ENCODE data around the gene RGS10.

RGS10 gene

DNA sequence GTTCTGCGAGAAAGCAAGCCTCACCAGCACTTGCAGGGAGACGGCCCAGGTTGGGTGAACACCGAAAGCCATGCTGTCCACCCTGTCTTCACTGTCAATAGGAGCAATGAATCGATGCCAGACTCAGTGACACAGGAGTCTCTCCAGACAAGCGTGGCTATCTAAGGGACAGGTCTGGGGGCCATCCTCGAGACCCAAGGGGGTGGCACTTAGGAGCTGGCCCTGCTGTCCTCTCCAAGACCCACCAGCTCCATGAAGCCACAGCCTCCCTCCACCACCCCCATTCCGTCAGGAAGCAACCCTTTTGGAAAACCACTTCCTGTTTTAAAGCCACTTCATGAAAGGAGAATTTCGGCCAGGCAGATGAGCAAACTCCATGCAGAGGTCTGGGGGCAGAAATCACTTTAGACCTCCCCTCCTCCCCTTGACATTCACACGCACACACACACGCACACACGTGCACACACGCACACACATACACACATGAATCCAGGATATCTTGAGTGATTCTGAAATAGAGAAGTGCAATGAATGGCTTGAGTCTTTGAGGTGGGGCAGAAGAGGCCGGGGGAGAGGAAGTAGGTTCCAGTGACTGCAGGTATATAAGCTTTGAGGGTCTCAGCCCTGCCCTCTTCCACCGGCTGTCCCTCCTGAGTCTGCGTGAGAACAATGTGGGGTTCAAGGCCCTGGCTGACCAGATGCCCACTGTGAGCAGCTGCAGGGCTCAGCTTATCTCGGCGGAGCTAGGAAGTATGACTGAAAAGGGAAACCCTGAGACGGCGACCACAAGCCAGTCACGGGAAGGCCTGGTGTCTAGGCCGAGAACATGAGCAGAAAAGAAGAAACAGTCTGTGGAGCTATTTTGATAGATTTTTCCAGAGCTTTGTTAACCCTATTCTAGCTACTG is 25.0 kb downstream of the RGS10 start:
- Histone ChIP-seq H3K36me3 (ENCODE audit: insufficient read depth, low read length) (peaks cover 3% of the 10 kb centered on the region; the same call in 1 of the 2 replicates), H3K4me1 (ENCODE audit: insufficient read depth, low read length) (peaks cover 34% of the 10 kb centered on the region), H3K9me3 (ENCODE audit: control insufficient read depth, insufficient read depth, low read length) (no peaks in the 10 kb centered on the region), H3K9ac (ENCODE audit: low read depth, low read length) (no peak overlapping the region)

DNA sequence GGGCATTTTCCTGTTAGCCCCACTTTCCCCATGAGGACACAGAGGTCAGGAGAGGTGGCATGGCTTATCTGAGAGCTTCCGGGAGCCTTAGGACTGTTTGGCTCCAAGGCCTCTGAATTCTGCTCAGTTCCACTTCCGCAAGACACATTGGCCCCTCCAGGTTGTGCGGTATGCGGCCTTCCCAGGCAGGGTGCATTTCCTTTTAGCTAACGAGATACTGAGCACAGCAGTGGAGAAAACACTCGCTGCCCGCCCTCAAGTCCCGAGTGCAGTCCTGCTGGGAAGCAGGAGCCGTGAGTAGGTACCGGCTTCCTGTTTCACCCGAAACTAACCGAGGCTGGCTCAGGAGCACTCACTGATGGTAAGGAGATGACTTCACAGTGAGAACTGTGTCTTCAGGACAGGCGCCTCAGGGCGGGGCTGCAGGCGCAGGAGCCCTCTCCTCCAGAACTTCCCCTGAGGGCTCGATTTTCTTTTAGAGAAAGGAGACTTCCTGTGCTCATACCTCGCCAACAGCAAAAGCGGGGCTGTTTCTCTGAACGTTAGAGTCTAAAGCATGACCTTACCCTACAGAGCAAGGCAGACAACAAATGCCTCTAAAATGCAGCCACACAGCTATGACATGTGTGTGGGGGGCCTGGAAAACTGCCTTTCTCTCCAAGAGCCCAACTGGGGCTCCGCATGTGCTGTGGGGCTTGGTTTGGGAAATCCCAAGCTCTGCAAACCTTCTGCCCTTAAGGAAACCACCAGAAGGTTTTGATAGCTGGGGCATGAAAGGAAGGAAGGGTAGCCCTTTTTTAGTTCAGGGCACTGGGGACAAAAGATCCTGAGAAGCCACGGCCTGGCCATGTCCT is 25.9 kb downstream of the RGS10 start:
- no peaks in the 10 kb centered on the region for H3K9me3 ChIP-seq (ENCODE audit: control insufficient read depth, insufficient read depth, low read length)
- H3K9ac ChIP-seq (ENCODE audit: low read depth, low read length): no peak overlapping the region
- peaks cover 29% of the 10 kb centered on the region for H3K4me1 ChIP-seq (ENCODE audit: insufficient read depth, low read length)
- peaks cover 3% of the 10 kb centered on the region; the same call in 1 of the 2 replicates for H3K36me3 ChIP-seq (ENCODE audit: insufficient read depth, low read length)

DNA sequence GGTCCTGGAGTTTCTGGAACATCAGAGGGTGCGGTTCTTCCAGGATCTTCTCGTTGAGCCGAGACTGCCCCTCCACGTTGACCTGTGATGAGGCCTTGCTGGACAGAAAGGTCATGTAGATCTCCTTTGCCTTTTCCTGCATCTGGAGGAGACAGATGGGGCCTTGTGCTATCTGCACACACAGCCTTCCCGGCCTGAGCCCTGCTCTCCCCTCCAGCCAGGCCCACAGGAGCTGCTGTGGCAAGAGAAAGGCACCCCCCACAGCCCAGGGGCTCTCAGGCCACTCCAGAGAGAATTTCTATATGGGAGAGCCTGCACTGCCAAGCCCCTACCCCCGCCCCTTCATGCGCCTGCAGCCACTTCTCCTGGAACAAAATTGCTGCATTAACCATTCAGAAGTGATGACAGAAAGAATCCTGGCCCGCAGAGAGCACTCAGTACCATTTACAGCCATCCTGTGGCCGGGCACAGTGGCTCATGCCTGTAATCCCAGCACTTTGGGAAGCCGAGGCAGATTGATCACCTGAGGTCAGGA is 26.9 kb downstream of the RGS10 start:
- peaks cover 25% of the 10 kb centered on the region for H3K4me1 ChIP-seq (ENCODE audit: insufficient read depth, low read length)
- no peak overlapping the region for H3K9ac ChIP-seq (ENCODE audit: low read depth, low read length)

DNA sequence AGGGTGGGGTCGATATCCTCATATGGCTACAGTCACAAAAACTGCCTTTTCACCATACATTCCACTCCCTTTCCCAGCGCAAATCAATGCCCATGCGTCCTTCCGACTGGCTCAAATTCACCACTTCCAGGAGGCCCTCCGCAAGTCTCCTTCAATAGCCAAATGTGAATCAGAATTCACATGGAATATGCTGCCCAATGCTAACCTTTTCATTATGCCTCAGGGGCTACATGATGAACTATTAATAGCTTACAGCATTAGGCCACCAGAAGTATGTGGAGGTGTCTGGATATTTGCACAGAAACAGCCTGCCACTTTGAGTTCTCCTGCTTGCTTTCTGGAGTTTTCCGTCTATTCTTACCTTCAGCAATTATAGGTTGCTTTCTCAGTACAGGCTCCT is 27.7 kb downstream of the RGS10 start:
- Histone ChIP-seq H3K4me1 (ENCODE audit: insufficient read depth, low read length) (peaks cover 28% of the 10 kb centered on the region), H3K36me3 (ENCODE audit: insufficient read depth, low read length) (peaks cover 3% of the 10 kb centered on the region; the same call in 1 of the 2 replicates), H3K9ac (ENCODE audit: low read depth, low read length) (no peak overlapping the region), H3K9me3 (ENCODE audit: control insufficient read depth, insufficient read depth, low read length) (no peaks in the 10 kb centered on the region)

More for the DNA sequence above, 26.9 kb downstream of the RGS10 start:
- Histone ChIP-seq H3K36me3 (ENCODE audit: insufficient read depth, low read length) (peaks cover 3% of the 10 kb centered on the region; the same call in 1 of the 2 replicates), H3K9me3 (ENCODE audit: control insufficient read depth, insufficient read depth, low read length) (no peaks in the 10 kb centered on the region)

DNA sequence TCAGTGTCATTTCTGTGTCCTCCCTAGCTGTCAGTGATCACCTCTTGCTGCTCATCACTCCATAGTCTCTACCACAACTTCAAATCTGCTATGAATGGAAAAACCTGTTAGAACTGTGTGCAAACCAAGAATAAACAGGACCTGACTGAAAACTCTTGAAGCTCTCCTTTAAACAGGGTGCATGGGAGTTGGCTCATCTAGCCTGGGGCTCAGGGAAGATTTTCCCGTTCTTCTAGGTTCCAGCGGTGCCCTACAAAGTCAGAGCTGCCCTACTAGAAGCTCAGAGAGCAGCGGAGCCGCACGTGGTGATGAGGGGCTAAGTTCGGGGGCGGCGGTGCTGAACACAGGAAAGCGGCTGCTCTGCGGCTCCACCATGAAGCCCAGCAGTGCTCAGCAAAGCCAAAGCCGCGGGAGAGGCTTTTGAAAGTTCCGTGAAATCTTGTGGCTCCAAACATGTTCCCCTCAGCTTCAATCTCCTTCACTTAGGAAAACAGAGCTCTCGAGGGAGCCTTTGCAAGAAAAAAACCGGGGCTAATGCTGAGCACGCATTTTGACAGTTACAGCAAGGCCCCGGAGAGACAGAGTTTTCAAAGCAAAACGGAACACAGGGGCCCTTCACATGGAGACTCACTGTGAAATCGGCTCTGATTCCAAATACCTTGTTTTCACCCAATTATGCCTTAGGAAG is 30.5 kb downstream of the RGS10 start:
- H3K9ac ChIP-seq (ENCODE audit: low read depth, low read length): no peak overlapping the region
- peaks cover 15% of the 10 kb centered on the region for H3K4me1 ChIP-seq (ENCODE audit: insufficient read depth, low read length)
- no peaks in the 10 kb centered on the region for H3K9me3 ChIP-seq (ENCODE audit: control insufficient read depth, insufficient read depth, low read length)

DNA sequence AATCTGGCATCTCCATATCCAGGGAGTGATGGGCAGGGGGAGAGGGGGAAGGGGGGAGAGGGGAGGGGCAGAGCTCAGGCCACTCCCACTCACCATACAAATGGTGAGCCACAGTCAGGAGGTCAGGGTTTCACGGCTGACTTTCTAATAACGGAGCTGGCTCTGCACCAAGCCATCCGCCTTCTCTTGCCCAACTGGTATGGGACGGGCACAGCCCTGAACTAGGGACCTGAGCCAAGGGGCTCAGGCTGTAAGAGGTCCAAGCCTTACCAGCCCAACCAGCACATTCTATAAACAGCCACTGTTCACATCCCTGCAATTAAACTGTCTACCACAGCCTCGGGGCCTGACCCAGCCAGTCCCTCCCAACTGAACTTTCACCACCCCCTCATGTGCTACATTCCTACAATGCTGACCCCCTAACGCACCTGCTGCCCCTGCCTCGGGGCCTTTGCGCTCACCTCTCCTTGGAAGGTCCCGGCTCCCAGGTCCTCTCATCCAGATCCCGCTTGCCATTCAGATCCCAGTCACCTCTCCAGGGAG is 32.5 kb downstream of the RGS10 start:
- peaks cover 5% of the 10 kb centered on the region; the same call in 1 of the 2 replicates for H3K4me1 ChIP-seq (ENCODE audit: insufficient read depth, low read length)
- no peaks in the 10 kb centered on the region; the same call in 1 of the 2 replicates for H3K36me3 ChIP-seq (ENCODE audit: insufficient read depth, low read length)
- no peak overlapping the region for H3K9ac ChIP-seq (ENCODE audit: low read depth, low read length)
- H3K9me3 ChIP-seq (ENCODE audit: control insufficient read depth, insufficient read depth, low read length): no peaks in the 10 kb centered on the region

More for the DNA sequence above, 30.5 kb downstream of the RGS10 start:
- H3K36me3 ChIP-seq (ENCODE audit: insufficient read depth, low read length): peaks cover 3% of the 10 kb centered on the region; the same call in 1 of the 2 replicates

DNA sequence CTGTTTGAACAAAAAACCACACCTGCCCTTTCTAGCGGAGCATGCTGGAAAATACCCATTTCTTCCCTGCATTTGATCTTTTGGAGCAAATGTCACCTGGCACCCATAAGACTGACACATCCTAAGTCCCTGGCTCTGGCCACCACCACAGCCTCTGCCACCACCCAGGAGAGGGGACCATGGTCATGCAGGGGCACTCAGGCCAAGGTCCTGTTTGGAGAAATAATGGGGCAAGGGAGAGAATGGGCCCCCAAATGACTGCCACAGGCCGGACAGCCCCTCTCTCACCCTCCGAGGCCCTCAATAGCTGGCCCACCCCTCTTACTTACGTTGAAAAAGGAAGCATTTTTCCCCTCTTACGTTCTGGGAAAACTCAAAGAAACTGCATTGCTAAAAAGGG is 35.4 kb downstream of the RGS10 start:
- no peaks in the 10 kb centered on the region; the same call in 1 of the 2 replicates for H3K36me3 ChIP-seq (ENCODE audit: insufficient read depth, low read length)
- no peaks in the 10 kb centered on the region for H3K9me3 ChIP-seq (ENCODE audit: control insufficient read depth, insufficient read depth, low read length)
- peaks cover 9% of the 10 kb centered on the region; the same call in 1 of the 2 replicates for H3K4me1 ChIP-seq (ENCODE audit: insufficient read depth, low read length)
- no peak overlapping the region for H3K9ac ChIP-seq (ENCODE audit: low read depth, low read length)

DNA sequence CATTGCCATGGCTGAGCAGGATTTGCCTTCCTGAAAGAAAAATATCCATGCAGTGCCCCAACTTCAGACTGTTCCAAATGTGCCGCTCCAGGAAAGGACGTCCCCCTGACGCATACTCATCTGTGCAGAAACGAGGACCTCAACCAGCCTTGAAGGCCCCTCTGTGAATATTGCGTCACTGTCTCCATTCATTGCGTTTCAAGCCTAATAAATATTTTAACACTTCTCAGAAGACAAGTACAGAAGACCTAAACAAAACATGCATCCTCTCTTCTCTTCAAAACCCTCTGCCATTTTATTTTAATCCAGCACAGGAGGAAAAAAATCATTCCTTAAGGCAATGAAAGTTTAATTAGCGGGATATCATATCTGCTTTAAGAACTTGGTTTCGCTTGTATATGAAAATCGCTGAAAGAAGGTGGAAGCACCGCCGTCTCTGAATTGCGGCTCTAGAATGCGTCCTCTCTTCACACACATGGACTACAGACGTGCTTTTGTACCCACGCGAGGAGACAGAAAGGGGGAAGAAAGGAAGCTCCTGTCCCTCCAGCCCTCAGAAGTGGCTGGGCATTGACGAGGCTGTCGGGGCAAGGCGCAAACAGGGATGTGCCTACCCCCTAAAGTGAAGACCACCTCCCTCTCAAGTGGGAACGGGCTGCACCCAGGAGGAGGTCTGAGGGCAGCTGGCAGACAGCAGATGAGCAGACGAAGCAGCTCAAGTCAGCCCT is 36.8 kb downstream of the RGS10 start:
- Histone ChIP-seq H3K4me1 (ENCODE audit: insufficient read depth, low read length) (peaks cover 9% of the 10 kb centered on the region; the same call in 1 of the 2 replicates), H3K36me3 (ENCODE audit: insufficient read depth, low read length) (no peaks in the 10 kb centered on the region; the same call in 1 of the 2 replicates), H3K9me3 (ENCODE audit: control insufficient read depth, insufficient read depth, low read length) (no peaks in the 10 kb centered on the region), H3K9ac (ENCODE audit: low read depth, low read length) (no peak overlapping the region)

DNA sequence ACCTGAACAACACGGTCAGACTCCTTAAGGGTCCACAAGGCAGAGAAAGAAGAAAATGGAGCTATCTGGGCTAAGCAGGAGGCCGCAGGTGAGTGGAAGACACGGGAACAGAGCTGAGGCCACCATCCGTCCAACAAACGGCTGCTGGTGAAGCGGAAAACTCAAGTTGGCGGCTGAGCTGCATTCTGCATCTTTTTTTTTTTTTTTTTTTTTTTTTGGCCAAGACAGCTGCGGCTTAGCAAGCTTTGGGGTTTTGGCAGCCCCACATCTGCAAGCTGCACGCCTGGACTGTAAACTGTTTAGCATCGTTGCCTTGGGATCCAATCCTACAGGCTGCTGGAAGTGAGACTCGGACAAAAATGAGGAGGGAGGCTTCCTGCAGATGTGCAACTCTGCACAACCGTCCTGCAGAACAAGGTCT is 37.4 kb downstream of the RGS10 start:
- H3K36me3 ChIP-seq (ENCODE audit: insufficient read depth, low read length): no peaks in the 10 kb centered on the region; the same call in 1 of the 2 replicates
- no peak overlapping the region for H3K9ac ChIP-seq (ENCODE audit: low read depth, low read length)
- no peaks in the 10 kb centered on the region for H3K9me3 ChIP-seq (ENCODE audit: control insufficient read depth, insufficient read depth, low read length)
- peaks cover 7% of the 10 kb centered on the region; the same call in 1 of the 2 replicates for H3K4me1 ChIP-seq (ENCODE audit: insufficient read depth, low read length)

DNA sequence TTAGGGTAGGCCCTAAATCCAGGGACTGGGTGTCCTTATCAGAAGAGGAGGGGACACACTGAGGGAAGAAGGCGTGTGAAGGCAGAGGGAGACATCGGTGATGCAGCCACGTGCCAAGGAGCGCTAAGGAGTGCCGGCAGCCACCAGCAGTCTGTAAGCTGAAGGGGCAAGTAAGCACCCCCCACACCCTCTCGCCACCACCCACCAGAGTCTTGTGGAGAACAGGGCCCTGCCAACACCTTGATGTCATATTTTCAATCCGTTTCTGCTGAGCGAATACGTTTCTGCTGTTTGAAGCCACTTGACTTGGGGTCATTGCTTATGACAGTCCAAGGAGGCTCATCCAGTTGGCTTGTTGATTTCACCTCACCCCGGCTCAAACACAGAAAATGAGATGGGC is 37.9 kb downstream of the RGS10 start:
- Histone ChIP-seq H3K36me3 (ENCODE audit: insufficient read depth, low read length) (no peaks in the 10 kb centered on the region; the same call in 1 of the 2 replicates), H3K9ac (ENCODE audit: low read depth, low read length) (no peak overlapping the region), H3K4me1 (ENCODE audit: insufficient read depth, low read length) (peaks cover 4% of the 10 kb centered on the region; the same call in 1 of the 2 replicates), H3K9me3 (ENCODE audit: control insufficient read depth, insufficient read depth, low read length) (no peaks in the 10 kb centered on the region)

DNA sequence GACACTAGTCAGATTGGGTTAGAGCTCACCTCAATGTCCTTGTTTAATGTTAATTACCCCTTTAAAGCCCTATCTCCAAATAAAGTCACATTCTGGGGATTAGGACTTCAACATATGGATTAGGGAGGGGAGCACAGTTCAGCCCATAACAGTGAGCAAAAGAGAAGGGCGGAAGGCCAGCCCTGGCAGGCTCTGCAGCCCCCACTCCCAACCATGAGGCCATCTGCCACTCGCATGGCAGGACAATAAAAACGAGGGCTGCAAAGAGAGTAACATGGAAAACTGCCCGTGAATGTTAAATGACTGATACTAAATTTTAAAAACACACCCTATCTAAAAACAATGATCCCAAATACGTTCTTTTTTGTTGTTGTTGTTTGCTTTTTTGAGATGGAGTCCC is 38.7 kb downstream of the RGS10 start:
- H3K9ac ChIP-seq (ENCODE audit: low read depth, low read length): no peak overlapping the region
- H3K4me1 ChIP-seq (ENCODE audit: insufficient read depth, low read length): peaks cover 4% of the 10 kb centered on the region; the same call in 1 of the 2 replicates
- H3K9me3 ChIP-seq (ENCODE audit: control insufficient read depth, insufficient read depth, low read length): no peaks in the 10 kb centered on the region
- H3K36me3 ChIP-seq (ENCODE audit: insufficient read depth, low read length): no peaks in the 10 kb centered on the region; the same call in 1 of the 2 replicates

DNA sequence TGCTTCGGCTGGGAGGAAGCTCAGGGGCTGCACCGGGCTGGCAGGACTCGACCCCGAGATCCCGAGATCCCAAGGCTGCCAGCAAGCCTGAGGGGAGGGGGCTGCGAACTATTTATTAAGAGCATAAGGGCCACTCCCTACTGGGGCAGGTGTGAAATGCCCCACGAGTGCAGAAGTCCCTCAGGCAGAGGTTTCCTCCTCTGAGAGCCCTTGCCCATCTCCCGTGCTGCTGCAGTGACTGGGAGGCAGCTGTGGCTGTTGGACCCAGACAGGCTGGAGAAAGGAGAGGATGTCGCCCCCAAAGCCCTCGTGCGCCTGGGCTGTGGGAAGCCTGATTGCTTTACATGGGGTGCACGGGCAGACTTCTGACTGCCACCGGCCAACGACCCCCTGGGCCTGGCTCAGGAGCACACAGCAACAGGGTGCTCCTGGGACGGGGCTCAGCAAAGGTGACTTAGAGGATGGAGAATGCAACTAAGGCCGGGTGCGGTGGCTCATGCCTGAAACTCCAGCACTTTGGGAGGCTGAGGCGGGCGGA is 39.8 kb downstream of the RGS10 start:
- Histone ChIP-seq H3K9me3 (ENCODE audit: control insufficient read depth, insufficient read depth, low read length) (no peaks in the 10 kb centered on the region), H3K36me3 (ENCODE audit: insufficient read depth, low read length) (no peaks in the 10 kb centered on the region; the same call in 1 of the 2 replicates), H3K9ac (ENCODE audit: low read depth, low read length) (no peak overlapping the region), H3K4me1 (ENCODE audit: insufficient read depth, low read length) (peaks cover 4% of the 10 kb centered on the region; the same call in 1 of the 2 replicates)

Measured in ES-I3 (cell line).